H1 (cell line): ENCODE data around the gene OSBPL9. TPM values are rescaled to one million over a fixed set of nuclear protein-coding genes. Genes with fewer than 3 reads are reported as not detected.

Source experiments
- CTCF ChIA-PET: fragments of 300-600 bp; sonication (Branson Sonifier 250); formaldehyde crosslinking; loops from one replicate; lab custom pipeline; 2021; ENCODE audit not compliant: partially characterized antibody; lab: Charles Lee
- POLR2A ChIA-PET: fragments of 300-600 bp; sonication (Branson Sonifier 250); formaldehyde crosslinking; loops from one replicate; lab custom pipeline; 2021; ENCODE audit warnings: inconsistent platforms; ENCODE audit not compliant: partially characterized antibody; lab: Charles Lee
- DNase-seq, 2 experiments: peaks; one replicate each; pipeline versions ENCODE4 v3.0.0 to v3.0.0-alpha.2; 2010 to 2022; ENCODE audit warnings: low spot score in 2 of 2, low read depth in 1 of 2, mixed read lengths in 1 of 2
- FAIRE-seq: peaks from 2 replicates; lab custom pipeline; 2011; peaks lifted over from hg19 to GRCh38; lab: Jason Lieb, UNC
- H2AFZ ChIP-seq: 2 replicates; pipeline ENCODE4 v1.8.1; 2012; ENCODE audit warnings: low read length, inconsistent platforms
- H2AK5ac ChIP-seq: 2 replicates; pipeline ENCODE4 v1.6.1; 2013; ENCODE audit warnings: low read depth, low read length
- H2BK120ac ChIP-seq: replicated peaks from 2 replicates; pipeline ENCODE3; 2013; ENCODE audit warnings: low read depth, low read length, inconsistent platforms
- H2BK12ac ChIP-seq: 2 replicates; pipeline ENCODE4 v1.6.1; 2013; ENCODE audit warnings: low read depth, low read length
- H2BK15ac ChIP-seq: 2 replicates; pipeline ENCODE4 v1.6.1; 2013; ENCODE audit warnings: low read length
- H2BK20ac ChIP-seq: 2 replicates; pipeline ENCODE4 v1.6.1; 2013; ENCODE audit warnings: low read length
- H2BK5ac ChIP-seq: 2 replicates; pipeline ENCODE4 v1.6.1; 2013; ENCODE audit warnings: low read depth, low read length
- H3K14ac ChIP-seq: 2 replicates; pipeline ENCODE4 v1.6.1; 2013; ENCODE audit warnings: inconsistent platforms; ENCODE audit not compliant: insufficient read length
- H3K18ac ChIP-seq: 2 replicates; pipeline ENCODE4 v1.6.1; 2013; ENCODE audit warnings: low read length; ENCODE audit errors: extremely low read depth
- H3K23ac ChIP-seq: 2 replicates; pipeline ENCODE4 v1.6.1; 2013; ENCODE audit warnings: inconsistent platforms; ENCODE audit not compliant: insufficient read length
- H3K23me2 ChIP-seq: 2 replicates; pipeline ENCODE4 v1.6.1; 2013; ENCODE audit warnings: low read depth, low read length
- H3K27ac ChIP-seq: 2 replicates; pipeline ENCODE4 v1.6.1; 2011; ENCODE audit warnings: low read depth, low read length, inconsistent platforms
- H3K27me3 ChIP-seq, 4 experiments: replicated peaks in 1 of 4; 1 replicate in 1 of 4; 2 replicates in 3 of 4; pipeline versions ENCODE4 v1.6.1 to v1.8.1; 2011 to 2013; ENCODE audit warnings: low read length in 3 of 4, mild to moderate bottlenecking in 3 of 4, inconsistent platforms in 2 of 4, mixed read lengths in 2 of 4, moderate library complexity in 1 of 4; ENCODE audit not compliant: control insufficient read depth in 3 of 4, insufficient read depth in 3 of 4; ENCODE audit errors: extremely low read depth in 1 of 4
- H3K36me3 ChIP-seq, 4 experiments: 2 replicates each; pipeline versions ENCODE4 v1.6.1 to v1.8.1; 2011 to 2013; ENCODE audit warnings: mild to moderate bottlenecking in 4 of 4, low read length in 3 of 4, moderate library complexity in 2 of 4, control low read depth in 1 of 4, inconsistent platforms in 1 of 4; ENCODE audit not compliant: insufficient read depth in 4 of 4, control insufficient read depth in 2 of 4
- H3K4ac ChIP-seq: replicated peaks from 2 replicates; pipeline ENCODE3; 2013; ENCODE audit warnings: low read length, low read depth, mixed read lengths, inconsistent platforms; ENCODE audit not compliant: insufficient read length
- H3K4me1 ChIP-seq, 4 experiments: replicated peaks in 1 of 4; 1 replicate in 1 of 4; 2 replicates in 3 of 4; pipeline versions ENCODE4 v1.6.1 to v1.8.1; 2011 to 2013; ENCODE audit warnings: low read length in 3 of 4, inconsistent platforms in 2 of 4, mixed read lengths in 1 of 4; ENCODE audit not compliant: insufficient read depth in 4 of 4, control insufficient read depth in 3 of 4
- H3K4me2 ChIP-seq, 2 experiments: 2 replicates each; pipeline versions ENCODE4 v1.6.1 to v1.8.1; 2011 to 2013; ENCODE audit warnings: low read depth in 2 of 2, low read length in 2 of 2, control low read depth in 1 of 2, inconsistent platforms in 1 of 2, mild to moderate bottlenecking in 1 of 2; ENCODE audit not compliant: insufficient read depth in 1 of 2
- H3K4me3 ChIP-seq, 4 experiments: fragments of 200-600, 300-600 bp in 1 of 4; sonication (generic), shearing (Covaris generic), sonication (Bioruptor Twin) in 1 of 4; 2 replicates each; pipeline versions ENCODE4 v1.5.1 to v1.8.1; 2011 to 2016; ENCODE audit warnings: low read length in 4 of 4, low read depth in 3 of 4, control low read depth in 2 of 4, inconsistent platforms in 2 of 4, mild to moderate bottlenecking in 2 of 4, mixed read lengths in 1 of 4, moderate library complexity in 1 of 4; ENCODE audit not compliant: insufficient read depth in 2 of 4; ENCODE audit errors: extremely low read depth in 1 of 4
- H3K56ac ChIP-seq: replicated peaks from 2 replicates; pipeline ENCODE3; 2013; ENCODE audit warnings: low read depth, mild to moderate bottlenecking, mixed read lengths, low read length, inconsistent platforms; ENCODE audit not compliant: insufficient read length
- H3K79me1 ChIP-seq: 2 replicates; pipeline ENCODE4 v1.6.1; 2013; ENCODE audit warnings: low read depth, low read length, control low read depth
- H3K79me2 ChIP-seq, 2 experiments: 2 replicates each; pipeline versions ENCODE4 v1.6.1 to v1.8.1; 2012 to 2013; ENCODE audit warnings: low read length in 2 of 2, mild to moderate bottlenecking in 2 of 2, inconsistent platforms in 1 of 2; ENCODE audit not compliant: insufficient read depth in 2 of 2, control insufficient read depth in 1 of 2
- H3K9ac ChIP-seq, 4 experiments: replicated peaks in 1 of 4; 1 replicate in 1 of 4; 2 replicates in 3 of 4; pipeline versions ENCODE4 v1.6.1 to v1.8.1; 2011 to 2013; ENCODE audit warnings: low read depth in 3 of 4, low read length in 3 of 4, control low read depth in 2 of 4, mild to moderate bottlenecking in 2 of 4, moderate library complexity in 2 of 4, inconsistent platforms in 1 of 4; ENCODE audit errors: extremely low read depth in 1 of 4
- H3K9me3 ChIP-seq, 2 experiments: 2 replicates each; pipeline versions ENCODE4 v1.6.1 to v1.8.1; 2012 to 2013; ENCODE audit warnings: mild to moderate bottlenecking in 2 of 2, moderate library complexity in 2 of 2, control low read depth in 1 of 2, inconsistent platforms in 1 of 2, low read depth in 1 of 2, low read length in 1 of 2, mixed read lengths in 1 of 2; ENCODE audit not compliant: insufficient read depth in 2 of 2
- H4K20me1 ChIP-seq, 2 experiments: replicated peaks in 1 of 2; 2 replicates each; pipeline versions ENCODE3 to v1.8.1; 2011 to 2013; ENCODE audit warnings: inconsistent platforms in 2 of 2, low read length in 2 of 2, mild to moderate bottlenecking in 1 of 2; ENCODE audit not compliant: insufficient read depth in 2 of 2, control insufficient read depth in 1 of 2
- H4K5ac ChIP-seq: 2 replicates; pipeline ENCODE4 v1.6.1; 2013; ENCODE audit warnings: low read length, low read depth, mixed read lengths, inconsistent platforms; ENCODE audit not compliant: insufficient read length
- H4K8ac ChIP-seq: 2 replicates; pipeline ENCODE4 v1.8.0; 2013; ENCODE audit warnings: mild to moderate bottlenecking, moderate library complexity, low read length, inconsistent platforms; ENCODE audit not compliant: insufficient read depth; ENCODE audit errors: extremely low read depth
- H4K91ac ChIP-seq: replicated peaks from 2 replicates; pipeline ENCODE3; 2013; ENCODE audit warnings: low read length, mixed read lengths, inconsistent platforms; ENCODE audit not compliant: insufficient read length
- ASH2L ChIP-seq: fragments of 200-600, 300-600 bp; sonication (generic); IDR thresholded peaks from one replicate; pipeline ENCODE4 v1.7.1; 2017; ENCODE audit warnings: low read length
- BRCA1 ChIP-seq: IDR thresholded peaks from 2 replicates; pipeline ENCODE4 v1.6.1; 2012; ENCODE audit warnings: low read depth, low read length, improper control_type of control experiment
- CEBPB ChIP-seq: IDR thresholded peaks from 2 replicates; pipeline ENCODE4 v1.6.1; 2012; ENCODE audit warnings: low read depth, low read length
- GABPA ChIP-seq: IDR thresholded peaks from 2 replicates; pipeline ENCODE4 v1.6.1; 2011; ENCODE audit warnings: mild to moderate bottlenecking, low read length, moderate library complexity, borderline replicate concordance; ENCODE audit not compliant: insufficient read depth
- HDAC2 ChIP-seq, 2 experiments: fragments of 300-600 bp in 1 of 2; sonication (generic) in 1 of 2; IDR thresholded peaks; 2 replicates each; pipeline ENCODE4 v1.6.1; 2011 to 2012; ENCODE audit warnings: low read depth in 2 of 2, low read length in 2 of 2, mild to moderate bottlenecking in 2 of 2, moderate library complexity in 2 of 2, borderline replicate concordance in 1 of 2, inconsistent platforms in 1 of 2
- HDAC6 ChIP-seq: IDR thresholded peaks from one replicate; pipeline ENCODE4 v1.7.1; 2012; ENCODE audit warnings: low read depth, mild to moderate bottlenecking, inconsistent platforms, low read length, moderate library complexity
- MAFK ChIP-seq: IDR thresholded peaks from 2 replicates; pipeline ENCODE4 v1.6.1; 2012; ENCODE audit warnings: low read depth, mild to moderate bottlenecking, improper control_type of control experiment, low read length
- MAX ChIP-seq: IDR thresholded peaks from 2 replicates; pipeline ENCODE4 v1.6.1; 2012; ENCODE audit warnings: inconsistent platforms
- POU5F1 ChIP-seq: IDR thresholded peaks from 2 replicates; pipeline ENCODE4 v1.6.1; 2011; ENCODE audit warnings: low read depth, mild to moderate bottlenecking, low read length, moderate library complexity
- RBBP5 ChIP-seq: IDR thresholded peaks from 2 replicates; pipeline ENCODE4 v1.7.1; 2012; ENCODE audit warnings: low read depth, mild to moderate bottlenecking, inconsistent platforms, low read length, moderate library complexity, borderline replicate concordance
- TAF7 ChIP-seq: optimal IDR thresholded peaks from 2 replicates; pipeline ENCODE3; 2011; ENCODE audit warnings: low read depth, mild to moderate bottlenecking, inconsistent platforms, low read length, moderate library complexity, borderline replicate concordance
- TCF12 ChIP-seq: IDR thresholded peaks from 2 replicates; pipeline ENCODE4 v1.6.1; 2011; ENCODE audit warnings: low read depth, mild to moderate bottlenecking, low read length
- WGBS, 2 experiments: shearing (Covaris generic) in 1 of 2; methylation state at CpG; one replicate each; pipeline versions ENCODE4 v1.1.6 to v1.1.7; 2013 to 2015; ENCODE audit warnings: low lambda C conversion rate in 2 of 2, mixed read lengths in 2 of 2, inconsistent platforms in 1 of 2, low coverage in 1 of 2, missing lambda C conversion rate in 1 of 2; ENCODE audit not compliant: insufficient replicate concordance in 2 of 2, insufficient coverage in 1 of 2, insufficient read length in 1 of 2; ENCODE audit errors: extremely low coverage in 1 of 2, missing lambda C conversion rate in 1 of 2; 5-methylcytosine and 5-hydroxymethylcytosine counted together
- polyA plus RNA-seq, 7 experiments: library from polyadenylated mRNA; depleted of rRNA in 3 of 7; stranded (reverse) in 5 of 7; unstranded in 2 of 7; fragments of >200 nt in 5 of 7; fragments of 200-250 nt in 2 of 7; gene quantifications; 1 replicate in 5 of 7; 2 replicates in 1 of 7; 4 replicates in 1 of 7; pipeline versions ENCODE4 v1.2.1 to v1.2.3, GENCODE V29; 2011 to 2013; ENCODE audit warnings: missing spikeins in 2 of 7, mixed read lengths in 2 of 7
- total RNA-seq: library from RNA; stranded (reverse); fragmentation: NEBNext Ultra II Directional; extraction: Animal tissue kit (Norgen Biotek cat#: 25700); gene quantifications from 2 replicates; pipeline ENCODE4 v1.2.1, GENCODE V29; 2021

OSBPL9 gene
- total and polyA plus RNA-seq, 2 of the 8 experiments (the other 6 are each of a cell fraction or from before 2014, with no cell fraction given) = 58.2 to 71.6 TPM

- Histone ChIP-seq H3K18ac (no peak overlapping the region), H2BK120ac (no peak overlapping the region), H2AFZ (no peak overlapping the region), H3K4me2 (no peak overlapping the region), H3K36me3 (no peaks in the 10 kb centered on the region), H3K79me2 (peaks cover 3 to 69% of the 10 kb centered on the region in 2 experiments; a peak in 3 of 4 replicates), H3K4ac (no peak overlapping the region), H3K23ac (no peak overlapping the region), H3K27me3 (no peaks in the 10 kb centered on the region), H4K91ac (no peak overlapping the region), H3K9ac (no peak overlapping the region), H3K79me1 (peaks cover 6% of the 10 kb centered on the region), H2BK20ac (no peak overlapping the region), H4K20me1 (peaks cover 0 to 4% of the 10 kb centered on the region in 2 experiments), H4K8ac (no peak overlapping the region), H3K4me1 (peaks cover 0 to 7% (median 3%) of the 10 kb centered on the region in 4 experiments; a peak in 5 of 7 replicates), H3K14ac (no peak overlapping the region), H4K5ac (no peak overlapping the region), H3K56ac (no peak overlapping the region), H2AK5ac (no peak overlapping the region), H3K4me3 (no peak overlapping the region), H2BK15ac (no peak overlapping the region), H3K27ac (no peak overlapping the region), H3K23me2 (peaks cover 7% of the 10 kb centered on the region; the same call in 1 of the 2 replicates), H2BK5ac (no peak overlapping the region), H2BK12ac (no peak overlapping the region), H3K9me3 (no peaks in the 10 kb centered on the region)
- 88% methylated on average over 4 of the region's 4 CpGs; no CpG with 5 or more reads in 1 of the 2 experiments for WGBS, 2 experiments
- TF ChIP-seq TCF12 (no peak), HDAC2 (IDR thresholded peaks at IDR 0.05; ENCODE audit: borderline replicate concordance in 1 of 2, low read depth in 2 of 2, low read length in 2 of 2) (no peak), BRCA1 (no peak), HDAC6 (no peak), TAF7 (no peak), RBBP5 (no peak), MAFK (no peak), CEBPB (no peak), ASH2L (no peak), POU5F1 (no peak), MAX (no peak), GABPA (no peak)
- ChIA-PET POLR2A (interaction anchor here (1.0 kb wide), 1 partner anchor 9 kb away, joined by 3 read pairs; no protein-coding TSS in a partner anchor), CTCF (interaction anchor here (0.9 to 1.3 kb wide), 3 partner anchors 10 to 104 kb away, joined by 3 to 6 read pairs (median 5); no protein-coding TSS in a partner anchor)
- FAIRE-seq (no peak), DNase-seq (no peak)
These were observed 115.1 kb downstream of the OSBPL9 start for GRCh38 chr1:51731998-51732397.
